HepG2 (cell line): ENCODE data around the gene NOC3L. TPM values are rescaled to one million over a fixed set of nuclear protein-coding genes. Genes with fewer than 3 reads are reported as not detected.

ENCODE experiments used
- CREM ChIP-seq, 2 experiments: sonication (generic) in 1 of 2; formaldehyde crosslinking in 1 of 2; IDR thresholded peaks; 2 replicates each; pipeline versions ENCODE4 v1.4.0 to v1.6.1; 2016 to 2020; ENCODE audit warnings: antibody characterized with exemption in 1 of 2, mild to moderate bottlenecking in 1 of 2, missing genetic modification reagents in 1 of 2
- HNRNPK ChIP-seq: fragments of 200-400 bp; formaldehyde crosslinking; IDR thresholded peaks from 2 replicates; pipeline ENCODE4 v1.6.1; 2018; ENCODE audit warnings: low read length, low read depth, moderate library complexity, mild to moderate bottlenecking; ENCODE audit not compliant: poor library complexity, severe bottlenecking
- MAX ChIP-seq: IDR thresholded peaks from 2 replicates; pipeline ENCODE4 v1.6.1; 2012; ENCODE audit warnings: inconsistent platforms
- SP5 ChIP-seq: IDR thresholded peaks from 2 replicates; pipeline ENCODE4 v1.6.1; 2016; ENCODE audit warnings: low read depth, borderline replicate concordance
- ZC3H4 ChIP-seq: sonication (generic); formaldehyde crosslinking; IDR thresholded peaks from 2 replicates; pipeline ENCODE4 v1.4.0; 2020; ENCODE audit warnings: missing genetic modification reagents, borderline replicate concordance
- polyA plus RNA-seq, 8 experiments: library from polyadenylated mRNA; depleted of rRNA in 3 of 8; stranded (reverse) in 7 of 8; unstranded in 1 of 8; fragments of >200 nt; fragmentation: Illumina TruSeq in 4 of 8; extraction: Trizol in 4 of 8; gene quantifications; 2 replicates each; pipeline versions ENCODE4 v1.2.1 to v1.2.3, GENCODE V29; 2011 to 2016; ENCODE audit warnings: low read depth in 4 of 8, missing spikeins in 1 of 8, mixed read lengths in 1 of 8; ENCODE audit not compliant: insufficient read depth in 1 of 8
- total RNA-seq, 5 experiments: library from RNA; depleted of rRNA; stranded (reverse); fragments of >200 nt; fragmentation: Illumina TruSeq; extraction: Trizol; gene quantifications; 2 replicates each; pipeline ENCODE4 v1.2.3, GENCODE V29; 2016; ENCODE audit warnings: low read depth in 1 of 5
- TF ChIP-seq, protein P1 (sequence below): sonication (generic); formaldehyde crosslinking; IDR thresholded peaks from 2 replicates; pipeline ENCODE4 v1.4.0; 2020; ENCODE audit warnings: missing genetic modification reagents, borderline replicate concordance
- TF ChIP-seq, protein P2 (sequence below): sonication (generic); formaldehyde crosslinking; IDR thresholded peaks from 2 replicates; pipeline ENCODE4 v1.4.0; 2020; ENCODE audit warnings: mild to moderate bottlenecking, missing genetic modification reagents, borderline replicate concordance

Gene NOC3L
- total and polyA plus RNA-seq, 2 of the 13 experiments (the other 11 are each of a cell fraction or from before 2014, with no cell fraction given) = 7.8 to 36.6 TPM

DNA sequence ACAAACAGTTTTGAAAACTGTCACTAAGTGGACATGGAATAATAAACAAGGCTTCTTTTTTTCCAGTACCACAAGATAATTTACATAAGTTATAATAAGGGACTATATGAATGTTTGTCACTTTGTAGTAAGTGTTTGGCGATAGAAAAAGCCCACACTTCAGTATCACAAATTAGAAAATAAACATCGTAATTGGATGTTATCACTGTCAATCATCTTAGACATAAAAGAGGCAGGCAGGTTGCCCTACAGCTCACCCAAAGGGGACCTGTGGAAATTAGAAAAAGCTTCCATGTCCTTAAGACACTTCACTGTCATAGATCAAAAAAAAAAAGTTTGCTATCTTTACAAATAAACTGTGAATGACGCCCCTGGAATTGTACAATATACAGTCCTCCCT, 3.6 kb upstream of the NOC3L start (continued):
- TF ChIP-seq, protein P1, sequence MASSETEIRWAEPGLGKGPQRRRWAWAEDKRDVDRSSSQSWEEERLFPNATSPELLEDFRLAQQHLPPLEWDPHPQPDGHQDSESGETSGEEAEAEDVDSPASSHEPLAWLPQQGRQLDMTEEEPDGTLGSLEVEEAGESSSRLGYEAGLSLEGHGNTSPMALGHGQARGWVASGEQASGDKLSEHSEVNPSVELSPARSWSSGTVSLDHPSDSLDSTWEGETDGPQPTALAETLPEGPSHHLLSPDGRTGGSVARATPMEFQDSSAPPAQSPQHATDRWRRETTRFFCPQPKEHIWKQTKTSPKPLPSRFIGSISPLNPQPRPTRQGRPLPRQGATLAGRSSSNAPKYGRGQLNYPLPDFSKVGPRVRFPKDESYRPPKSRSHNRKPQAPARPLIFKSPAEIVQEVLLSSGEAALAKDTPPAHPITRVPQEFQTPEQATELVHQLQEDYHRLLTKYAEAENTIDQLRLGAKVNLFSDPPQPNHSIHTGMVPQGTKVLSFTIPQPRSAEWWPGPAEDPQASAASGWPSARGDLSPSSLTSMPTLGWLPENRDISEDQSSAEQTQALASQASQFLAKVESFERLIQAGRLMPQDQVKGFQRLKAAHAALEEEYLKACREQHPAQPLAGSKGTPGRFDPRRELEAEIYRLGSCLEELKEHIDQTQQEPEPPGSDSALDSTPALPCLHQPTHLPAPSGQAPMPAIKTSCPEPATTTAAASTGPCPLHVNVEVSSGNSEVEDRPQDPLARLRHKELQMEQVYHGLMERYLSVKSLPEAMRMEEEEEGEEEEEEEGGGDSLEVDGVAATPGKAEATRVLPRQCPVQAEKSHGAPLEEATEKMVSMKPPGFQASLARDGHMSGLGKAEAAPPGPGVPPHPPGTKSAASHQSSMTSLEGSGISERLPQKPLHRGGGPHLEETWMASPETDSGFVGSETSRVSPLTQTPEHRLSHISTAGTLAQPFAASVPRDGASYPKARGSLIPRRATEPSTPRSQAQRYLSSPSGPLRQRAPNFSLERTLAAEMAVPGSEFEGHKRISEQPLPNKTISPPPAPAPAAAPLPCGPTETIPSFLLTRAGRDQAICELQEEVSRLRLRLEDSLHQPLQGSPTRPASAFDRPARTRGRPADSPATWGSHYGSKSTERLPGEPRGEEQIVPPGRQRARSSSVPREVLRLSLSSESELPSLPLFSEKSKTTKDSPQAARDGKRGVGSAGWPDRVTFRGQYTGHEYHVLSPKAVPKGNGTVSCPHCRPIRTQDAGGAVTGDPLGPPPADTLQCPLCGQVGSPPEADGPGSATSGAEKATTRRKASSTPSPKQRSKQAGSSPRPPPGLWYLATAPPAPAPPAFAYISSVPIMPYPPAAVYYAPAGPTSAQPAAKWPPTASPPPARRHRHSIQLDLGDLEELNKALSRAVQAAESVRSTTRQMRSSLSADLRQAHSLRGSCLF = no peak
- TF ChIP-seq CREM (IDR thresholded peaks at IDR 0.05) (no peak), CREM (CRISPR knock-in tag; IDR thresholded peaks at IDR 0.05) (no peak), SP5 (CRISPR knock-in tag) (no peak), ZC3H4 (CRISPR knock-in tag) (no peak), MAX (no peak), HNRNPK (no peak)
- TF ChIP-seq, protein P2, sequence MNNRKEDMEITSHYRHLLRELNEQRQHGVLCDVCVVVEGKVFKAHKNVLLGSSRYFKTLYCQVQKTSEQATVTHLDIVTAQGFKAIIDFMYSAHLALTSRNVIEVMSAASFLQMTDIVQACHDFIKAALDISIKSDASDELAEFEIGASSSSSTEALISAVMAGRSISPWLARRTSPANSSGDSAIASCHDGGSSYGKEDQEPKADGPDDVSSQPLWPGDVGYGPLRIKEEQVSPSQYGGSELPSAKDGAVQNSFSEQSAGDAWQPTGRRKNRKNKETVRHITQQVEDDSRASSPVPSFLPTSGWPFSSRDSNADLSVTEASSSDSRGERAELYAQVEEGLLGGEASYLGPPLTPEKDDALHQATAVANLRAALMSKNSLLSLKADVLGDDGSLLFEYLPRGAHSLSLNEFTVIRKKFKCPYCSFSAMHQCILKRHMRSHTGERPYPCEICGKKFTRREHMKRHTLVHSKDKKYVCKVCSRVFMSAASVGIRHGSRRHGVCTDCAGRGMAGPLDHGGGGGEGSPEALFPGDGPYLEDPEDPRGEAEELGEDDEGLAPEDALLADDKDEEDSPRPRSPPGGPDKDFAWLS (CRISPR knock-in tag) = no peak
